SK-N-SH (cell line): ENCODE measurements around the gene TRNAU1AP. TPM values are rescaled to one million over a fixed set of nuclear protein-coding genes. Genes with fewer than 3 reads are reported as not detected.
"Not testable (repeated sequence)": the region's sequence is repeated elsewhere in the genome, so short reads cannot be mapped to it uniquely, and the experiment has no call there.

ENCODE experiments used
- CTCF ChIA-PET: fragments of 300-600, 350-600 bp; formaldehyde crosslinking; extraction: SDS; loops from one replicate; lab custom pipeline; 2021; lab: Yijun Ruan, JAX
- POLR2A ChIA-PET: fragments of 350-600 bp; sonication (Branson Sonifier 250); formaldehyde crosslinking; extraction: SDS; loops from one replicate; lab custom pipeline; 2020; ENCODE audit warnings: antibody characterized with exemption, inconsistent platforms; lab: Yijun Ruan, JAX
- DNase-seq: peaks from one replicate; pipeline ENCODE4 v3.0.0; 2012
- H2AFZ ChIP-seq: fragments of 200-600 bp; sonication (generic); 2 replicates; pipeline ENCODE4 v1.8.1; 2016; ENCODE audit warnings: antibody characterized with exemption, mild to moderate bottlenecking, low read depth
- H3F3A ChIP-seq: fragments of 200-600 bp; sonication (generic); replicated peaks from 2 replicates; pipeline ENCODE3; 2016; ENCODE audit warnings: antibody characterized with exemption, mild to moderate bottlenecking; ENCODE audit not compliant: insufficient read depth
- H3K27ac ChIP-seq, 2 experiments: fragments of 200-500 bp in 1 of 2; fragments of 200-600 bp in 1 of 2; sonication (Bioruptor generic) in 1 of 2; sonication (generic), shearing (Covaris generic) in 1 of 2; 2 replicates each; pipeline versions ENCODE4 v1.5.1 to v1.6.1; 2014 to 2016; ENCODE audit warnings: low read depth in 2 of 2, inconsistent platforms in 1 of 2, low read length in 1 of 2, mild to moderate bottlenecking in 1 of 2, mixed read lengths in 1 of 2
- H3K27me3 ChIP-seq: fragments of 200-600 bp; sonication (generic), shearing (Covaris generic); 2 replicates; pipeline ENCODE4 v1.6.1; 2016; ENCODE audit warnings: mixed run types; ENCODE audit not compliant: insufficient read depth
- H3K36me3 ChIP-seq, 2 experiments: fragments of 200-500 bp in 1 of 2; fragments of 200-600 bp in 1 of 2; sonication (Bioruptor generic) in 1 of 2; sonication (generic) in 1 of 2; replicated peaks in 1 of 2; 2 replicates each; pipeline versions ENCODE3 to v1.5.1; 2014 to 2016; ENCODE audit warnings: low read length in 1 of 2, mild to moderate bottlenecking in 1 of 2; ENCODE audit not compliant: insufficient read depth in 2 of 2, control insufficient read depth in 1 of 2
- H3K4me1 ChIP-seq, 2 experiments: fragments of 200-500 bp in 1 of 2; fragments of 200-600 bp in 1 of 2; sonication (Bioruptor generic) in 1 of 2; sonication (generic), shearing (Covaris generic) in 1 of 2; 2 replicates each; pipeline versions ENCODE4 v1.5.1 to v1.6.1; 2014 to 2016; ENCODE audit warnings: low read depth in 1 of 2, low read length in 1 of 2, mixed run types in 1 of 2; ENCODE audit not compliant: insufficient read depth in 2 of 2, control insufficient read depth in 1 of 2
- H3K4me2 ChIP-seq: fragments of 200-600 bp; sonication (generic), shearing (Covaris generic); 2 replicates; pipeline ENCODE4 v1.6.1; 2017; ENCODE audit warnings: mixed run types
- H3K4me3 ChIP-seq, 2 experiments: fragments of 200-500 bp in 1 of 2; fragments of 200-600 bp in 1 of 2; sonication (Bioruptor generic) in 1 of 2; sonication (generic), shearing (Covaris generic) in 1 of 2; 2 replicates each; pipeline versions ENCODE4 v1.5.1 to v1.8.1; 2014 to 2016; ENCODE audit warnings: low read depth in 2 of 2, inconsistent platforms in 1 of 2, low read length in 1 of 2, mild to moderate bottlenecking in 1 of 2, mixed read lengths in 1 of 2, moderate library complexity in 1 of 2
- H3K79me2 ChIP-seq: fragments of 200-600 bp; sonication (generic); 2 replicates; pipeline ENCODE4 v1.8.1; 2017; ENCODE audit warnings: mild to moderate bottlenecking; ENCODE audit not compliant: insufficient read depth
- H3K9ac ChIP-seq: fragments of 200-600 bp; sonication (generic); 2 replicates; pipeline ENCODE4 v1.6.1; 2017; ENCODE audit warnings: mixed run types
- H3K9me2 ChIP-seq: fragments of 200-600 bp; sonication (generic); 2 replicates; pipeline ENCODE4 v1.6.1; 2017; ENCODE audit warnings: mixed run types
- H3K9me3 ChIP-seq: fragments of 200-600 bp; sonication (generic); 2 replicates; pipeline ENCODE4 v1.6.1; 2017; ENCODE audit warnings: mixed run types, mild to moderate bottlenecking, moderate library complexity
- H4K20me1 ChIP-seq: fragments of 200-600 bp; sonication (generic); 2 replicates; pipeline ENCODE4 v1.6.1; 2017; ENCODE audit warnings: mild to moderate bottlenecking, mixed run types; ENCODE audit not compliant: insufficient read depth
- EP300 ChIP-seq, 2 experiments: IDR thresholded peaks; 2 replicates each; pipeline versions ENCODE4 v1.4.0 to v1.6.1; 2012; ENCODE audit warnings: borderline replicate concordance in 1 of 2, low read depth in 1 of 2, low read length in 1 of 2
- GATA2 ChIP-seq: sonication (generic); formaldehyde crosslinking; IDR thresholded peaks from 2 replicates; pipeline ENCODE4 v1.5.0; 2020; ENCODE audit warnings: mild to moderate bottlenecking, missing genetic modification reagents
- JUND ChIP-seq: IDR thresholded peaks from 2 replicates; pipeline ENCODE4 v1.4.0; 2012
- MXI1 ChIP-seq: IDR thresholded peaks from 2 replicates; pipeline ENCODE4 v1.6.1; 2012; ENCODE audit warnings: mild to moderate bottlenecking, low read depth, low read length, improper control_type of control experiment
- NRF1 ChIP-seq: IDR thresholded peaks from 2 replicates; pipeline ENCODE4 v1.6.1; 2012; ENCODE audit warnings: low read depth, mild to moderate bottlenecking, low read length
- POLR2AphosphoS5 ChIP-seq: IDR thresholded peaks from 2 replicates; pipeline ENCODE4 v1.6.1; 2012; ENCODE audit warnings: low read depth, low read length
- RCOR1 ChIP-seq: fragments of 150-350 bp; IDR thresholded peaks from 2 replicates; pipeline ENCODE4 v1.6.1; 2017; ENCODE audit warnings: antibody characterized with exemption, low read length
- TAF1 ChIP-seq: IDR thresholded peaks from 2 replicates; pipeline ENCODE4 v1.6.1; 2012; ENCODE audit warnings: low read depth, mild to moderate bottlenecking, low read length, moderate library complexity, borderline replicate concordance
- WGBS: methylation state at CpG from one replicate; pipeline ENCODE4 v1.1.6; 2017; ENCODE audit warnings: low lambda C conversion rate; 5-methylcytosine and 5-hydroxymethylcytosine counted together
- polyA plus RNA-seq, 3 experiments: library from polyadenylated mRNA; depleted of rRNA; stranded (reverse); fragments of >200 nt; gene quantifications; 2 replicates each; pipeline ENCODE4 v1.2.3, GENCODE V29; 2012
- TF ChIP-seq, protein P1 (sequence below): IDR thresholded peaks from 2 replicates; pipeline ENCODE4 v1.6.1; 2012; ENCODE audit warnings: mild to moderate bottlenecking, low read depth, low read length, moderate library complexity

Gene TRNAU1AP
- polyA plus RNA-seq, 1 of the 3 experiments (the other 2 are of a cell fraction), result 25.8 TPM

DNA sequence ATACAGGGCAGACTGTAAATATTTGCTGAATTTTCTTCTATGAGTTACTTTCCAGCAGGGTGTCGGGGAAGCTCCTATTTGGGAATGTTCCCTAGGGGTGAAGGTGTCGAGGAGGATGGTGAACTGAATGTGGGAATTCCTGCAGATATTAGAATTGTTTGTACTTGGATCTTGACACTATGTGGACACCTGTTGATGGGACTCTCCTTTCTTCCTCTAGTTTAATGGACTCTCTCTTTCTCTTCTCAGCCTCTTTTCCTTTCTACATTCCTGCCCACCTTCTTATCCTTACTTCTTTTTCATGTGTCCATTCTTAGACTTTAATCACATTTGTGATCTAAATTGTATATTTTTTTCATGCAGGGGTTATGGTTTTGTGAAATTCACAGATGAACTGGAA is 14.0 kb downstream of the TRNAU1AP start:
- TF ChIP-seq EP300 (IDR thresholded peaks at IDR 0.05; ENCODE audit: borderline replicate concordance in 1 of 2, low read depth in 1 of 2, low read length in 1 of 2), result no peak
- Histone ChIP-seq H3K9me3 (no peaks in the 10 kb centered on the region), H3K4me2 (no peak overlapping the region), H2AFZ (no peak overlapping the region), H3K4me3 (no peak overlapping the region), H3K79me2 (no peaks in the 10 kb centered on the region), H3K27ac (no peak overlapping the region), H3K36me3 (peaks cover 28 to 45% of the 10 kb centered on the region in 2 experiments), H4K20me1 (no peaks in the 10 kb centered on the region), H3K9ac (no peak overlapping the region), H3K27me3 (no peaks in the 10 kb centered on the region), H3K9me2 (no peaks in the 10 kb centered on the region), H3F3A (peaks cover 23% of the 10 kb centered on the region), H3K4me1 (no peaks in the 10 kb centered on the region)
- POLR2A ChIA-PET, result no interaction called here
- CTCF ChIA-PET, result interaction anchor here (1.1 to 1.5 kb wide), 3 partner anchors 11 to 14 kb away, joined by 3 to 7 read pairs (median 4); no protein-coding TSS in a partner anchor
- no peak for DNase-seq
- WGBS, result 100% methylated on average over 2 of the region's 2 CpGs

DNA sequence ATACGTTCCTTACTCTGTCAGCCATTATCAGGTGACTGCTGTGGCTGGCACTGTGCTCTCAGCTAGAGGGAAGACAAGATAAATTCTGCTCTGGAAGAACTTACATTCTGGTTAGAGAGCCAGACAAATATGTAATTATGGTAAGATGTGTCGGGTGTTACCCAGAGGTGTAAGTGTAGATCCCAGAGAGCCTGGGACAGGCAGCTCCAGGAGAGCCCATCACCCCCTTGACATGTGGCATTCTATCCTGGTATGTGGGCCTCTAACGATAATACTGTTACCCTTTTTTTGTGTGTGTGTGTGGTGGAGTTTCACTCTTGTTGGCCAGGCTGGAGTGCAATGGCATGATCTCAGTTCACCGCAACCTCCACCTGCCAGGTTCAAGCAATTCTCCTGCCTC is 19.0 kb downstream of the TRNAU1AP start:
- CTCF ChIA-PET, result interaction anchor here (2.4 kb wide), 1 partner anchor 10 kb away, joined by 11 read pairs; no protein-coding TSS in a partner anchor
- Histone ChIP-seq H3K4me2 (no peak overlapping the region), H3F3A (peaks cover 39% of the 10 kb centered on the region), H3K4me1 (no peaks in the 10 kb centered on the region), H3K9ac (no peak overlapping the region), H3K4me3 (no peak overlapping the region), H3K27me3 (no peaks in the 10 kb centered on the region), H4K20me1 (no peaks in the 10 kb centered on the region), H2AFZ (no peak overlapping the region), H3K9me3 (no peaks in the 10 kb centered on the region), H3K27ac (no peak overlapping the region), H3K79me2 (no peaks in the 10 kb centered on the region), H3K36me3 (peaks cover 9 to 23% of the 10 kb centered on the region in 2 experiments), H3K9me2 (no peaks in the 10 kb centered on the region)
- TF ChIP-seq, protein P1, sequence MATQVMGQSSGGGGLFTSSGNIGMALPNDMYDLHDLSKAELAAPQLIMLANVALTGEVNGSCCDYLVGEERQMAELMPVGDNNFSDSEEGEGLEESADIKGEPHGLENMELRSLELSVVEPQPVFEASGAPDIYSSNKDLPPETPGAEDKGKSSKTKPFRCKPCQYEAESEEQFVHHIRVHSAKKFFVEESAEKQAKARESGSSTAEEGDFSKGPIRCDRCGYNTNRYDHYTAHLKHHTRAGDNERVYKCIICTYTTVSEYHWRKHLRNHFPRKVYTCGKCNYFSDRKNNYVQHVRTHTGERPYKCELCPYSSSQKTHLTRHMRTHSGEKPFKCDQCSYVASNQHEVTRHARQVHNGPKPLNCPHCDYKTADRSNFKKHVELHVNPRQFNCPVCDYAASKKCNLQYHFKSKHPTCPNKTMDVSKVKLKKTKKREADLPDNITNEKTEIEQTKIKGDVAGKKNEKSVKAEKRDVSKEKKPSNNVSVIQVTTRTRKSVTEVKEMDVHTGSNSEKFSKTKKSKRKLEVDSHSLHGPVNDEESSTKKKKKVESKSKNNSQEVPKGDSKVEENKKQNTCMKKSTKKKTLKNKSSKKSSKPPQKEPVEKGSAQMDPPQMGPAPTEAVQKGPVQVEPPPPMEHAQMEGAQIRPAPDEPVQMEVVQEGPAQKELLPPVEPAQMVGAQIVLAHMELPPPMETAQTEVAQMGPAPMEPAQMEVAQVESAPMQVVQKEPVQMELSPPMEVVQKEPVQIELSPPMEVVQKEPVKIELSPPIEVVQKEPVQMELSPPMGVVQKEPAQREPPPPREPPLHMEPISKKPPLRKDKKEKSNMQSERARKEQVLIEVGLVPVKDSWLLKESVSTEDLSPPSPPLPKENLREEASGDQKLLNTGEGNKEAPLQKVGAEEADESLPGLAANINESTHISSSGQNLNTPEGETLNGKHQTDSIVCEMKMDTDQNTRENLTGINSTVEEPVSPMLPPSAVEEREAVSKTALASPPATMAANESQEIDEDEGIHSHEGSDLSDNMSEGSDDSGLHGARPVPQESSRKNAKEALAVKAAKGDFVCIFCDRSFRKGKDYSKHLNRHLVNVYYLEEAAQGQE, result no peak
- TF ChIP-seq POLR2AphosphoS5, result no peak
- TF ChIP-seq TAF1, result no peak
- TF ChIP-seq MXI1, result no peak
- TF ChIP-seq RCOR1, result no peak
- TF ChIP-seq GATA2, result no peak
- TF ChIP-seq JUND, result no peak
- no peak for TF ChIP-seq NRF1
- POLR2A ChIA-PET, result interaction anchor here (1.0 to 4.7 kb wide), 2 partner anchors 9 to 10 kb away, joined by 3 to 34 read pairs; no protein-coding TSS in a partner anchor
- 100% methylated on average over 4 of the region's 4 CpGs for WGBS
- DNase-seq, result no peak

DNA sequence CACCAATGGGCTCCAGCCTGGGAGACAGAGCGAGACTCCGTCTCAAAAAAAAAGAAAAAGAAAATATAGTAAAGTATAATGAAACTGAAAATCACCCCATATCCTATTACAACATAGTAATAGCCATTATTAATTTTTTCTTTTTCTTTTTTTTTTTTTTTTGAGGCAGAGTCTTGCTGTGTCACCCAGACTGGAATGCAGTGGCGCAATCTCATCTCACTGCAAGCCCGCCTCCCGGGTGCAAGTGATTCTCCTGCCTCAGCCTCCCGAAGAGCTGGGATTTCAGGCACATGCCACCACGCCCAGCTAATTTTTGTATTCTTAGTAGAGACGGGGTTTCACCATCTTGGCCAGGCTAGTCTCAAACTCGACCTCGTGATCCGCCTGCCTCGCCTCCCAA is 20.0 kb downstream of the TRNAU1AP start:
- H4K20me1 ChIP-seq, H3K4me2 ChIP-seq, H3K9ac ChIP-seq, H3K27ac ChIP-seq, CTCF ChIA-PET, H2AFZ ChIP-seq, H3K27me3 ChIP-seq, H3K79me2 ChIP-seq, DNase-seq, H3K4me3 ChIP-seq, H3K9me2 ChIP-seq, H3K4me1 ChIP-seq, H3K9me3 ChIP-seq: not testable (repeated sequence)
- 80% methylated on average over 11 of the region's 12 CpGs for WGBS
- POLR2A ChIA-PET, result interaction anchor here (1.0 kb wide), 1 partner anchor 9 kb away, joined by 3 read pairs; no protein-coding TSS in a partner anchor
- Histone ChIP-seq H3F3A (peaks cover 43% of the 10 kb centered on the region), H3K36me3 (peaks cover 12 to 28% of the 10 kb centered on the region in 2 experiments)
